Lower lobe of right lung (tissue), 2 donors: ENCODE data around the gene SMG6. TPM values are rescaled to one million over a fixed set of nuclear protein-coding genes. Genes with fewer than 3 reads are reported as not detected.

Source experiments
- ATAC-seq, 2 donors: fragments of 200-7000 bp; cut with Tn5 transposase; one replicate each; pipeline ENCODE4 v1.9.1; 2020 to 2022; ENCODE audit warnings: mild to moderate bottlenecking in 2 of 2, moderate library complexity in 2 of 2
- DNase-seq: peaks from one replicate; pipeline ENCODE4 v3.0.0-alpha.2; 2020
- H3K27ac ChIP-seq: fragments of 200-600 bp; one replicate; pipeline ENCODE4 v1.8.0; 2022
- H3K27me3 ChIP-seq: fragments of 200-600 bp; one replicate; pipeline ENCODE4 v1.8.0; 2022; ENCODE audit warnings: low read depth
- H3K36me3 ChIP-seq: fragments of 200-600 bp; one replicate; pipeline ENCODE4 v1.8.0; 2022; ENCODE audit warnings: mild to moderate bottlenecking
- H3K4me1 ChIP-seq: fragments of 200-600 bp; one replicate; pipeline ENCODE4 v1.8.0; 2022
- H3K4me3 ChIP-seq: fragments of 200-600 bp; one replicate; pipeline ENCODE4 v1.8.0; 2022; ENCODE audit warnings: mild to moderate bottlenecking
- H3K9me3 ChIP-seq: fragments of 200-600 bp; one replicate; pipeline ENCODE4 v1.8.0; 2022
- CTCF ChIP-seq: fragments of 200-600 bp; IDR thresholded peaks from one replicate; pipeline ENCODE4 v1.8.0; 2022; ENCODE audit warnings: antibody characterized with exemption, mild to moderate bottlenecking
- intact Hi-C: fragments of 100-400 bp; cut with DNase I; formaldehyde crosslinking; loops from one replicate; pipeline ENCODE4 v1.11.0; 2022
- total RNA-seq: library from RNA; stranded (reverse); fragmentation: NEBNext Ultra II Directional; extraction: Animal tissue kit (Norgen Biotek cat#: 25700); gene quantifications from one replicate; pipeline ENCODE4 v1.2.1, GENCODE V29; 2021
- donor health status: DM: no; HTN: yes; CAD: no; lungs with severe emphysema.

The SMG6 gene
- total RNA-seq, 1 donor from 2014 or later = 33.8 TPM

- ATAC-seq = no peak
- no peak for TF ChIP-seq CTCF
- Histone ChIP-seq H3K4me3 (no peak overlapping the region), H3K9me3 (no peaks in the 10 kb centered on the region), H3K4me1 (peaks cover 24% of the 10 kb centered on the region), H3K27me3 (no peaks in the 10 kb centered on the region), H3K27ac (no peak overlapping the region), H3K36me3 (peaks cover 13% of the 10 kb centered on the region)
- no peak for DNase-seq
- intact Hi-C loops = no loop called here
These were observed 39.8 kb upstream of the SMG6 start for GRCh38 chr17:2343421-2343820.

- Histone ChIP-seq H3K4me1 (peaks cover 17% of the 10 kb centered on the region), H3K27ac (peak overlapping the region; percentile 84), H3K4me3 (peak overlapping the region; percentile 86), H3K27me3 (no peaks in the 10 kb centered on the region), H3K36me3 (peaks cover 22% of the 10 kb centered on the region), H3K9me3 (no peaks in the 10 kb centered on the region)
- intact Hi-C loops = no loop called here
- ATAC-seq (no peak), DNase-seq (no peak)
- TF ChIP-seq CTCF = no peak
These were observed 34.7 kb upstream of the SMG6 start for GRCh38 chr17:2338315-2338657.

- intact Hi-C loops = no loop called here
- Histone ChIP-seq H3K27me3 (no peaks in the 10 kb centered on the region), H3K4me3 (peak overlapping the region; percentile 86), H3K27ac (peak overlapping the region; percentile 84), H3K9me3 (no peaks in the 10 kb centered on the region), H3K4me1 (peaks cover 14% of the 10 kb centered on the region), H3K36me3 (peaks cover 27% of the 10 kb centered on the region)
- DNase-seq = peak; percentile 82
- no peak for TF ChIP-seq CTCF
- ATAC-seq = peak; percentile 72 to 74
These were observed 34.1 kb upstream of the SMG6 start for GRCh38 chr17:2337544-2338314.

GRCh38 chr17:2336852-2337543 lies 33.4 kb upstream of the SMG6 start, which contains the start of gene SGSM2:
TSS of gene SGSM2 (plus strand) at chr17:2337501. CDS start at chr17:2337689, 188 bp downstream.
- Histone ChIP-seq H3K4me1 (peaks cover 14% of the 10 kb centered on the region), H3K9me3 (no peaks in the 10 kb centered on the region), H3K36me3 (peaks cover 35% of the 10 kb centered on the region), H3K27ac (peak within 1 kb of the TSS; percentile 84), H3K4me3 (peak within 1 kb of the TSS; percentile 86), H3K27me3 (no peaks in the 10 kb centered on the region)
- intact Hi-C loops = no loop called here
- ATAC-seq = peak; percentile 81 to 83
- peak; percentile 79 for DNase-seq
- no peak for TF ChIP-seq CTCF

GRCh38 chr17:2336215-2336851 lies 32.7 kb upstream of the SMG6 start, which contains the start of gene TSR1:
TSS of gene TSR1 (minus strand) at chr17:2336457. CDS start at chr17:2336427, 30 bp downstream.
- DNase-seq = peak; percentile 93
- H3K4me3 ChIP-seq = peak within 1 kb of the TSS; percentile 86
- ATAC-seq = peak; percentile 97

More at GRCh38 chr17:2336215-2336851, 32.7 kb upstream of the SMG6 start, which contains the start of gene TSR1:
- intact Hi-C loops = no loop called here
- H3K27ac ChIP-seq = peak within 1 kb of the TSS; percentile 84
- peak; percentile 39 for TF ChIP-seq CTCF
- H3K9me3 ChIP-seq = no peaks in the 10 kb centered on the region
- H3K4me1 ChIP-seq = peaks cover 14% of the 10 kb centered on the region
- peaks cover 41% of the 10 kb centered on the region for H3K36me3 ChIP-seq
- H3K27me3 ChIP-seq = no peaks in the 10 kb centered on the region
